Measurements from ENCODE around the gene DUSP28.
A peak's percentile ranks its signal among the peaks of the same experiment; 100 is the strongest.

The DUSP28 gene

GRCh38 chr2:240539906-240540305 is 20.3 kb upstream of the DUSP28 start:
- TF ChIP-seq POLR2A (IDR thresholded peaks at IDR 0.05; ENCODE audit: low read length) (no peak), GATA1 (IDR thresholded peaks at IDR 0.05; ENCODE audit: low read depth, low read length) (no peak)
- no peak for DNase-seq

- no peak for TF ChIP-seq GATA1 (IDR thresholded peaks at IDR 0.05; ENCODE audit: low read depth, low read length)
- no peak for DNase-seq
These were observed 8.9 kb upstream of the DUSP28 start for GRCh38 chr2:240551288-240551687.

- no peak for TF ChIP-seq GATA1 (IDR thresholded peaks at IDR 0.05; ENCODE audit: low read depth, low read length)
- no peak for TF ChIP-seq POLR2A (IDR thresholded peaks at IDR 0.05; ENCODE audit: low read length)
- DNase-seq = no peak
These were observed 8.3 kb upstream of the DUSP28 start for GRCh38 chr2:240551811-240552210.

- no peak for DNase-seq
- TF ChIP-seq GATA1 (IDR thresholded peaks at IDR 0.05; ENCODE audit: low read depth, low read length) (no peak), POLR2A (IDR thresholded peaks at IDR 0.05; ENCODE audit: low read length) (no peak)
These were observed 6.1 kb upstream of the DUSP28 start for GRCh38 chr2:240553956-240554480.

- DNase-seq = no peak
- TF ChIP-seq POLR2A (IDR thresholded peaks at IDR 0.05; ENCODE audit: low read length) = no peak
These were observed 5.2 kb upstream of the DUSP28 start for GRCh38 chr2:240554767-240555493.

GRCh38 chr2:240555541-240556250 is 4.5 kb upstream of the DUSP28 start:
- DNase-seq = no peak

GRCh38 chr2:240556553-240557100 is 3.5 kb upstream of the DUSP28 start:
- peak; percentile 76 to 83 for DNase-seq
- TF ChIP-seq GATA1 (IDR thresholded peaks at IDR 0.05; ENCODE audit: low read depth, low read length) = no peak
- TF ChIP-seq POLR2A (IDR thresholded peaks at IDR 0.05; ENCODE audit: low read length) = no peak

More at GRCh38 chr2:240555541-240556250, 4.5 kb upstream of the DUSP28 start:
- no peak for TF ChIP-seq GATA1 (IDR thresholded peaks at IDR 0.05; ENCODE audit: low read depth, low read length)
- no peak for TF ChIP-seq POLR2A (IDR thresholded peaks at IDR 0.05; ENCODE audit: low read length)

GRCh38 chr2:240557101-240557751 is 2.9 kb upstream of the DUSP28 start:
- DNase-seq = no peak
- TF ChIP-seq GATA1 (IDR thresholded peaks at IDR 0.05; ENCODE audit: low read depth, low read length) (no peak), POLR2A (IDR thresholded peaks at IDR 0.05; ENCODE audit: low read length) (no peak)

- no peak for TF ChIP-seq GATA1 (IDR thresholded peaks at IDR 0.05; ENCODE audit: low read depth, low read length)
- peak; percentile 14 for TF ChIP-seq POLR2A (IDR thresholded peaks at IDR 0.05; ENCODE audit: low read length)
- peak; percentile 86 to 89 for DNase-seq
These were observed 2.3 kb upstream of the DUSP28 start, which contains the start of gene ANKMY1 for GRCh38 chr2:240557808-240558207. TSS of gene ANKMY1 (minus strand) at chr2:240557988. CDS start at chr2:240557335, 653 bp downstream.

- DNase-seq = no peak
- TF ChIP-seq GATA1 (IDR thresholded peaks at IDR 0.05; ENCODE audit: low read depth, low read length) (no peak), POLR2A (IDR thresholded peaks at IDR 0.05; ENCODE audit: low read length) (peak; percentile 5)
These were observed 1.9 kb upstream of the DUSP28 start for GRCh38 chr2:240558236-240558761.

GRCh38 chr2:240559286-240559685 is 871 bp upstream of the DUSP28 start:
- no peak for DNase-seq

GRCh38 chr2:240560480-240561324 is 545 bp downstream of the DUSP28 start:
- DNase-seq = peak; percentile 99
- TF ChIP-seq GATA1 (IDR thresholded peaks at IDR 0.05; ENCODE audit: low read depth, low read length) (no peak), POLR2A (IDR thresholded peaks at IDR 0.05; ENCODE audit: low read length) (peak; percentile 97)

More at GRCh38 chr2:240559286-240559685, 871 bp upstream of the DUSP28 start:
- TF ChIP-seq POLR2A (IDR thresholded peaks at IDR 0.05; ENCODE audit: low read length) (no peak), GATA1 (IDR thresholded peaks at IDR 0.05; ENCODE audit: low read depth, low read length) (no peak)

Measured in erythroblast (primary cell).